GM12875 (cell line): ENCODE measurements around the gene NRG2.

Experiments
- H3K4me3 ChIP-seq: one replicate; pipeline ENCODE4 v1.5.1; 2011; ENCODE audit warnings: low read depth, low read length, control low read depth
- CTCF ChIP-seq: IDR thresholded peaks from 2 replicates; pipeline ENCODE4 v1.5.1; 2011; ENCODE audit warnings: low read depth, mild to moderate bottlenecking, control low read depth, inconsistent platforms, low read length, moderate library complexity, borderline replicate concordance; ENCODE audit not compliant: insufficient read depth

Gene NRG2

GRCh38 chr5:139856714-139857113 is 186.4 kb downstream of the NRG2 start:
- H3K4me3 ChIP-seq: no peak overlapping the region
- TF ChIP-seq CTCF: no peak

- TF ChIP-seq CTCF: no peak
- no peak overlapping the region for H3K4me3 ChIP-seq
Observed at GRCh38 chr5:139855946-139856540, 187.1 kb downstream of the NRG2 start.

- no peak for TF ChIP-seq CTCF
- H3K4me3 ChIP-seq: no peak overlapping the region
Observed at GRCh38 chr5:139855451-139855850, 187.6 kb downstream of the NRG2 start.

- no peak overlapping the region for H3K4me3 ChIP-seq
- no peak for TF ChIP-seq CTCF
Observed at GRCh38 chr5:139854953-139855352, 188.1 kb downstream of the NRG2 start.

- no peak overlapping the region for H3K4me3 ChIP-seq
- no peak for TF ChIP-seq CTCF
Observed at GRCh38 chr5:139854029-139854605, 189.0 kb downstream of the NRG2 start.

- H3K4me3 ChIP-seq: no peak overlapping the region
- no peak for TF ChIP-seq CTCF
Observed at GRCh38 chr5:139852696-139853095, 190.4 kb downstream of the NRG2 start.

- H3K4me3 ChIP-seq: no peak overlapping the region
- no peak for TF ChIP-seq CTCF
Observed at GRCh38 chr5:139851558-139851957, 191.5 kb downstream of the NRG2 start.
